Activated CD4-positive, alpha-beta T cell treated with anti-CD3 and anti-CD28 coated beads, Interleukin-2, amount 50 U/mL, for 1 hour (primary cell): ENCODE data around the gene TMED4.
A peak's percentile ranks its signal among the peaks of the same experiment; 100 is the strongest.
"Not testable (repeated sequence)": the region's sequence is repeated elsewhere in the genome, so short reads cannot be mapped to it uniquely, and the experiment has no call there.

ENCODE experiments used
- DNase-seq: peaks from one replicate; pipeline ENCODE4 v3.0.0-alpha.2; 2020

Gene TMED4

DNA sequence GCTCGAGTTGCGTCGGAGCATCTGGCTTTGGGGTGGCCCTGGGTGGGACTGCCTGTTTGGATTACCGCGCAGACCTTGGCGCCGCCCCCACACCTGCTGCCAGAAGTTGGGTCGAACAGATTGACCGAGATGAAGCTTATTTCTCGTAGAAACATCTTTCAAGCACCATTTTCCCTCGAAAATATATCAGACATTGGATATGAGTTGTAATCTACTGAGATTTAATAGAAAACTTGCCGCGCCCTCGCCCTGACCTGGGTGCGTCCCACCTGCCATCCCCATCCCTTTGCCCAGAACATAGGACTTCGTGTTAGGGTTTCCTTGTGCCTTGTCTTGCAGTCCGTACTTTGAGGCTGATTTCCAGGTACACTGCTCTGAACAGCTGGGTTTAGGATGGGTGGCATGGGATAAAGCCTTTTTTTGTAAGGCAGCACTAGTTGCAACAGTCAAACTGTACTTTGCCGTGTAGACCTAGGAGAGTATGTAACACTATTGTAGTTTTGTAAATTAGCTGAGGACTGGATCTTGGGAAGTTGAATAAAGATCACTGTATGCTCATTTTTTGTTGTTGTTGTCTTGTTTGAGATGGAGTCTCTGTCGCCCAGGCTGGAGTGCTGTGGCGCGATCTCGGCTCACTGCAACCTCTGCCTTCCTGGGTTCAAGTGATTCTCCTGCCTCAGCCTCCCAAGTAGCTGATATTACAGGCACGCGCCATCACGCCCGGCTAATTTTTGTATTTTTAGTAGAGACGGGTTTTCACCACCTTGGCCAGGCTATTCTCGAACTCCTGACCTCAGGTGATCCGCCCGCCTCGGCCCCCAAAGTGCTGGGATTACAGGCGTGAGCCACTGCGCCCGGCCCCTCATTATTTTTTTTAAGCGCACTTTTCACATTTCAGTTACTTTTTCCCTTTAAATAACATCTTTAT is 25.4 kb upstream of the TMED4 start:
- no peak for DNase-seq

DNA sequence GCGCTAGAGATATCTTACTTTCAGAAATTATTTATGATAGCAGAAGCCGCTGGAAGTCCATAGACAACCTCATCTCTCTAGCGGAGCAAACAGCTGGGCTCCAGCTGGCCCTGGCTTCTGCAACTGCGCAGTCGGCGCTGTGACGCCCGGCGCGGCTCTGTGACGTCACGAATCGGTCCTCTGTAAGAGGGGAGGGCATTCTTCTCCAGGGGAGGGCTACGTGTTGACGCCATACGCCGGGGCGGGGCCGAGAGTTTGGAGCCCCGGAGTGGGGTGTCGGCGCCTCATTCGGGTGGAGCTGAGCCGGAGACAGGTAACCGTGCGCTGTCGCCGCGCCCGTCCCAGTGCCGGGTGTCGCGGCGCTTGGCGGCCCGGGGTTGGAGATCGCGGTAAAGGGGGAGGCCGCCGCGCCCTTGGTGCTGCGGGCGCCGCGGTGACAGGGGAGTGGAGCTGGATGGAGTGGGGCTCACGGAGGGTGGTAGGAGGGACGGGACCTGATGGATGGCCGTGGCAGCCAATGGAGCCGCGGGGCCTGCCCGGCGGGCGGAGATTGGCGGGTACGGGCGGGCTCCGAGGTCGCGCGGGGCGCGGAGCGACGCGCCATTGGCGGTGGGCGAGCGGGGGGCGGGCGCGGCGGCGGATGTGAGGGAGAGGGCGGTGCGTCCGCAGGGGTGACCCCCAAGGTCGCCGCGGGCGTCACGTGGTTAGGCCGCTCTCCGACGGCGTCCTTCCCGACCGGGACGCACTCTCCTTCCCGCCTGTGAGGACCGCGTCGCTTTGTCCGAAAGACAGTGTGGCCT is 24.5 kb upstream of the TMED4 start, which contains the start of gene OGDH:
Gene OGDH (plus strand): TSS at position 287 of the 800 bp plus-strand sequence. CDS start 17,717 bp downstream, outside the sequence.
- DNase-seq, result peak; percentile 99

DNA sequence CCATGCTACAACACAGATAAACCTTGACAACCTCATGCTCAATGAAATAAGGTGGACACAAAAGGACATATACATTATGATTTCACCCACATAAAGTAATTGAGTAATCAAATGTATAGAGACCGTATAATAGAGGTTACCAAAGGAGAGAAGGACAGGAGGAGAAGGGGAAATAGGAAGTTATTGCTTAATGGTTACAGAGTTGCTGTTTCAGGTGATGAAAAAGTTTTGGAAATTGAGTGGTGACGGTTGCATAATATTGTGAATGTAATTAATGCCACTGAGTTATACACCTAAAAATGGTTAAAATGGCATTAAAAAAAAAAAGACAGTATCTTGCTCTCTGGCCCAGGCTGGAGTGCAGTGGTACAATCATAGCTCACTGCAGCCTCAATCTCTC is 22.9 kb upstream of the TMED4 start:
- DNase-seq, result no peak

DNA sequence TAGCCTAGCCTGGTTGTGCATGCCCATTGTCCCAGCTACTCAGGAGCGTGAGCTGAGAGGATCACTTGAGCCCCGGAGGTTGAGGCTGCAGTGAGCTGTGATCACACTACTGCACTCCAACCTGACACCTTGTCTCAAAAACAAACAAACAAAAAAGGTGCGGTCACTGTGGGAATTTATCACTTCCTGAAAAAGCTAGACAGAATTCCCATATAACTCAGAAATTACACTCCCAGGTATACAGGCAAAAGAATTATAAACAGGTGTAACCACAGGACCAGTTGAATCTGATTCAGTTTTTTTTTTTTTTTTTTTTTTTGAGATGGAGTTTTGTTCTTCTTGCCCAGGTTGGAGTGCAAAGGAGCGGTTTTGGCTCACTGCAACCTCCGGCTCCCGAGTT is 21.2 kb upstream of the TMED4 start:
- no peak for DNase-seq

DNA sequence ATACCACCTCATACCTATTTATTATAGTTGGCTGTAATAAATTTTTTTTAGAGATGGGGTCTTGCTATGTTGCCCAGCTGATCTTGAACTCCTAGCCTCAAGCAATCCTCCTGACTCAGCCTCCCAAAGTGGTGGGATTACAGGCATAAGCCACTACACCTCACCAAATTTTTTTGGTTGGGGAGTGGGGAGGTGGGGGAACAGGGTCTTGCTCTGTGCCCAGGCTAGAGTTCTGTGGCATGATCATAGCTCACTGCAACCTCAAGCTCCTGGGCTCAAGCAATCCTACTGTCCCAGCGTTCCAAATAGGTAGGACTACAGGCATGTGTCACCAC is 20.5 kb upstream of the TMED4 start:
- DNase-seq, result no peak

DNA sequence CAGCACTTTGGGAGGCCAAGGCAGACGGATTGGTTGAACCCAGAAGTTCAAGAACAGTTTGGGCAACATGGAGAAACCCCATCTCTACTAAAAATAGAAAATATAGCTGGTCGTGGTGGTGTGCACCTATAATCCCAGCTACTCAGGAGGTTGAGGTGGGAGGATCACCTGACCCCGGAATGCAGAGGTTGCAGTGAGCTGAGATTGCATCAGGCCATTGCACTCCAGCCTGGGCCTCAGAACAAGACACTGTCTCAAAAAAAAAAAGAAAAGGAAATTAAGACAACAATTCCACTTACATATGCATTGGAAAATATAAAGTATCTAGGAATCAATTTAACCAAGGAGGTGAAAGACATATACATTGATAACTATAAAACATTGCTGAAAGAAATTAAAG is 17.2 kb upstream of the TMED4 start:
- DNase-seq, result no peak

DNA sequence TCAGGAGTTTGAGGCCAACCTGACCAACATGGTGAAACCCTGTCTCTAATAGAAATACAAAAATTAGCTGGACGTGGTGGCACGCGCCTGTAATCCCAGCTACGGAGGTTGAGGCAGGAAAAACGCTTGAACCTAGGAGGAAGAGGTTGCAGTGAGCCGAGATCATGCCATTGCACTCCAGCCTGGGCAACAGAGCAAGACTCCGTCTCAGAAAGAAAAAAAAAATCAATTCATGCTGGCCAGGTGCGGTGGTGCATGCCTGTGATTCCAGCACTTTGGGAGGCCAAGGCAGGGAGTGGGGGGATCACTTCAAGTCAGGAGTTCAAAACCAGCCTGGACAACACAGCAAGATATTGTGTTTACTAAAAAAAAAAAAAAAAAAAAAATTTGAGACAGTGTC is 15.2 kb upstream of the TMED4 start:
- DNase-seq, result not testable (repeated sequence)

DNA sequence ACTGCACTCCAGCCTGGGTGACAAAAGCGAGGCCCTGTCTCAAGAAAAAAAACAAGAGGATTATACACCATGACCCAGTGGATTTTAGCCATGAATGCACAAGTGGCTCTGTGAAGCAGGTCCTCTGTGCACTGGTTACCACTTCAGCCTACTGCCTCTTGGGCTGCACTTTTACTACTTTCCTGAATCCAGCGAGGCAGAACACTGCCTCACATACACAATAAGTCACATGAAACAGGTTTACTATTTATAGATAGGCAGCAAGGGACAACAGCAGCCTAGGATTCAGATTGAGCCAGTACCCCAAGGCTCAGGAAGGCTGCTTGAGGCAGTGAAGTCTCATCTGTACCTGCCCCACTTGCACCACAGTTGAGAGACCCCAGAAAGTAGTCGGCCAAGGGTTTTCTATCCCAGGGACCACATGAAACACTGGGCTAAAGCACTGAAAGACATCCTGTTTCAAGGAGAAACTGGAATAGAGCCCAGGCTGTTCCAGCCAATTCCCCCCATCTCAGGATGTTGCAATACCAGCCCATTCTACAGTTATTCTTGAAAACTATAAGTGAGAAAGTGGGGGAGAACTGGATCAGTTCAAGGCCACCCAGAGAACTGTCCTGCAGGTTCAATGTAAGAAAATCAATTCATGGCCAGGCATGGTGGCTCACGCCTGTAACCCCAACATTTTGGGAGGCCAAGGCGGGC is 14.1 kb upstream of the TMED4 start:
- no peak for DNase-seq

DNA sequence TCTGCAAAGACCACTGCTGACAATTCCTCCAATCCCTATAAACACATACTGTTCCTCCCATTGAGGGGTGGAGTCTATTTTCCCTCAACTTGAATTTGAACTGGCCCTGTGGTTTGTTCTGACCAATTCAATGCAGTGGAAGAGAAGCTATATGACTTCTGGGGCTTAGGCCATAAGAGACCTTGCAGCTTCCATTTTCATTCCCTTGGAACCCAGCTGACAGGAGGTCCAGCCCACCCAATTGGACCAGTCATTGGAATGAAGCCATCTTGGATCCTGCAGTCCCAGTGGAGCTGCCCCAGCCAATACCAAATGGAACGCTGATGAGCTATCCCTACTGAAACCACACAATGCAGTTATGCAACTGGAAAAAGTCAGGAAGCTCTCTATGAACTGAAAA is 8.9 kb upstream of the TMED4 start:
- DNase-seq, result no peak

DNA sequence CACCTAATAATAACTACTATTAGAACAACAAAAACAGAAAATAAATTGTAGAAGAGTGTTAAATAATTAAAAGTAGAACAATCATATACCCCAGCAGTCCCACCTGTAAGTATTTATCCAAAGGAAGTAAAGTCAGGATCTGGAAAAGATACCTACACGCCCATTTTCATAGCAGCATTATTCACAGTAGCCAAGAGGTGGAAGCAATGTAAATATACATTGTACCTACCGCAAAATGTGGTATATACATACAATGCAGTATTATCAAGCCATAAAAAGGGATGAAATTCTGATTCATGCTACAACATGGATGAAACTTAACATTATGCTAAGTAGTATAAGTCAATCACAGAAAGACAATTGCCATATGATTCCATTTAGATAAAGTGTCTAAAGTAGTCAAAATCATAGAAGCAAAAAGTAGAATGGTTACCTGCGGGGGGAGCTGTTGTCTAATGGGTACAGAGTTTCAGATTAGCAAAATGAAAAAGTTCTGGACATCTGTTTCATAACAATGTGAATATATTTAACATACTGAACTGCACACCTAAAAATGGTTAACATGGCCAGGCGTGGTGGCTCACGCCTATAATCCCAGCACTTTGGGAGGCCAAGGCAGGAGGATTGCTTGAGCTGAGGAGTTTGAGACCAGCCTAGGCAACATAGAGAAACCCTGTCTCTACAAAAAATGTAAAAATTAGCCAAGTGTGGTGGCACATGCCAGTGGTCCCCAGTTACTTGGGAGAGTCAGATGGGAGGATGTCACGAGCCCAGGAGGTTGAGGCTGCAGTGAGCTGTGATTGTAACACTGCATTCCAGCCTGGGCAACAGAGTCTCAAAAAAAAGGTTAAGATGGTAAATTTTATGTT is 6.0 kb upstream of the TMED4 start:
- peak; percentile 61 for DNase-seq

DNA sequence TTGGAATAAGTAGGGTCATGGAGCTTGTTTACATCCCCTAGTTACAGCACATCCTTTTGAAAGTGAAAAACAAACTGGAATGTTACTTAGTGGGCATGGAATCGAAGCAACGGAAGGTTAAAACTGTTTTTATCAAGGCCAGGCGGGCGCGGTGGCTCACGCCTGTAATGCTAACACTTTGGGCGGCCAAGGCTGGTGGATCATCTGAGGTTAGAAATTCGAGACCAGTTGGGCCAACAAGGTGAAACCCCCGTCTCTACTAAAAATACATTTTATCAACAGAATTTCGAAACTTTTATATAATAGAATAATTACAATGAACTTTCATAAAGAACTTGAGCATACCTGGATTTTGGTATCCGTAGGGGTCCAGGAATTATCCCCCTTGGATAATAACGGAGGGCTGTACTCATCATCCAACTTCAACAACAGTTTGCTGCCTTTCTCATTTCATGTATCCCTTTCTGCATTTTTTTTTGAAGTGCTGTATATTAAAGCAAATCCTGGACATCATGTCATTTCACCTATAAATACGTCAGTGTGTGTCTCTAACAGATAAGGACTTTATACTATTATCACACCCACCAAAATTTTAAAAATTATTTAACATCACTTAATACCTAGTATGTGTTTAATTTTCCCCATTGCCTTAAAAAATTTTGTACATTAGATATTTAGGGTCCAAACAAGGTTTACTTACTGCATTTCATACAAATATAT is 1.3 kb upstream of the TMED4 start:
- DNase-seq, result no peak

DNA sequence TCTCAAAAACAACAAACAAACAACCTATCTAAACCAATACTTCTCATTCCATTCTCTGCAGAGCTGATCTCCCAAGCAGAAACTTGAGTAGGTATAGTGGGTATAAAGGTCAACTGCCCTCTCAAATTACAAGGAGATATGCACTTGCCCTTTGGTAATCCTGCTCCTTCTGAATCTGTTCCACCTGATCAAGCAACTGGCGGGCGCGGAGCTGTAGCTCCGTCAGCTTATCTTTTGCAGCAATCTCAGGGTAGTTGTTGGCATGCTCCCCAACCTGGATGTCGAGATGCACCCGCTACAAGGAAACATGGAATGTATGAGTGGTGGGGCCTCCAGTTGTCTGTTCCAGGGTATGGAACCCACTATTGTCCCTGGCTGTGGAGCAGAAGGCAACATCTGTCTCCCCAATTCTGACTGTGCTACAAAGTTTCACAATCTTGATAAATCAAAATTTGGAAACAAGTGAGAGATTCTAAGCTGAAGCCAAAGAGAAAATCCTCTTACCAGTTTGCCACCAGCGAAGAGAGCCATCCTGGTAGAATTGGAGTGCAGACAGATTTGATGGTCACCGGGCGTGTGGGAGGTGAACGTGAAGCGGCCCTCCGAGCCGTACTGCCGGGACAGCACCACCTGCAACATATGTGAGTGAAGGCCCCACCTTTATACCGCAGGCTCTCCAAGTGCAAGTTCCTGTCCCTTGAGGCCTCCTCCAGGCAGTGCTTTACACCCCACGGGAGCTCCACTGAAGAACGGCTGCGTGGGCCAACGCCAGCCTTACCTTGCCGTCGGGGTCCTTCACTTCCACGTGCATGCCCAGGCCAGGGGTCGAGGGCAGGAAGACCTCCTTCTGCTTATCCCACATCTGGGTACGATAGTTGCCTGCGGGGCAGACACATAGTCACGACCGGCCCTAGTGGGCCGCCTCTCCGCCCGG is 819 bp downstream of the TMED4 start:
- DNase-seq, result peak; percentile 40

DNA sequence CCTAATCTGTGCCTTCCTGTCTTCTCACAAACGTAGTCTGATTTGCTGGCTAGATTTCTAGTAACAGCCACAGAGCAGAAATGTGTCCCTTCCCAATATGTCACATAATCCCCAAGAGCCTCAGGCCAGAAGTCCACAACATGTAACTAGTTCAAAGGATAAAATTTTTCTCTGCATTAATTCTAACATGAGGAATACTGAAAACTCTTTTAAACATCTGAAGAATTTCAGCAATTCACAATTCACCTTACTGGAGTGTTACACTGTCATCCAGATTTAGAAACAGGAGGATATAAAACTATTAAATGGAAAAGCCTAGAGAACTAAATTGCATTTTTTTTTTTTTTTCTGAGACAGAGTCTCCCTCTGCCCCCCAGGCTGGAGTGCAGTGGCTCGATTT is 5.8 kb downstream of the TMED4 start:
- no peak for DNase-seq

DNA sequence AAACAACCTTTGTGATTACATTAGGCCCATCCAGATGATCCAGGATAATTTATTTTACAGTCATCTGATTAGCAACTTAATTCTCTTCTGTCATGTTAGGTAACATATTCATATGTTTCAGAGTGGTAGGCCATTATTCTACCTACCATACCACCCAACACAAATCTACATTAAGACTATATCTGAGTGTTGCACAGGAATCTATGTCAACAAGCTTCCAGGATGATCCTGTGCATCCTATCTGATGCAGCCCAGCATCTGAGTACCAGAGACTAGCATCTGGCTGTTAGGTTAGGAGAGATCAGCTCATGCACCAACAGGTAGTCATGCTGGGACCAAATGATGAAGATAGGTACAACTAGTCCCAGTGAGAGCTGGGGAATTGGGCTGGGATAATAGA is 7.0 kb downstream of the TMED4 start:
- no peak for DNase-seq

DNA sequence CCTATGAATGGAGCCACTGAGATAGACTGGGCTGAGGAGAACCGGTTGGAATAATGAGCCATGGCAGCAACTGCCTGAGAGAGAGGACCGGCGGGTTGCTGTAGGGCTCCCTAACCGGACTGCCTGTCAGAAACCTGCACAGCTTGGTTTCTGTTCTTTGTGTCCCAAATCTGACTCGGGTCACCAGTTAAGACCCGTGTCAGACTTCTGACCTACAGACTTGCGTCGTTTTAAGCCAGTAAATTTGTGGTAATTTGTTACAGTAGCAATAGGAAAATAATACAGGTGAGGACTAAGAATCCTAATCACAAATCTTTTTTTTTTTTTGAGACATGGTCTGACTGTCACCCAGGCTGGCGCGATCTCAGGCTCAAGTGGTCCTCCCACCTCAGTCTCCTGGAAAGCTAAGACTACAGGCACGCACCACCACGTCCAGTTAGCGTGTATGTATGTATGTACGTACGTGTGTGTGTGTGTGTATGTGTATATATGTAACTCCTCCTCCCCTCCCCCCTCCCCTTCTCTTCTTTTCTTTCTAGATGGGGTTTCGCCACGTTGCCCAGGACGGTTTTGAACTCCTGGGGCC is 7.7 kb downstream of the TMED4 start:
- peak; percentile 8 for DNase-seq

DNA sequence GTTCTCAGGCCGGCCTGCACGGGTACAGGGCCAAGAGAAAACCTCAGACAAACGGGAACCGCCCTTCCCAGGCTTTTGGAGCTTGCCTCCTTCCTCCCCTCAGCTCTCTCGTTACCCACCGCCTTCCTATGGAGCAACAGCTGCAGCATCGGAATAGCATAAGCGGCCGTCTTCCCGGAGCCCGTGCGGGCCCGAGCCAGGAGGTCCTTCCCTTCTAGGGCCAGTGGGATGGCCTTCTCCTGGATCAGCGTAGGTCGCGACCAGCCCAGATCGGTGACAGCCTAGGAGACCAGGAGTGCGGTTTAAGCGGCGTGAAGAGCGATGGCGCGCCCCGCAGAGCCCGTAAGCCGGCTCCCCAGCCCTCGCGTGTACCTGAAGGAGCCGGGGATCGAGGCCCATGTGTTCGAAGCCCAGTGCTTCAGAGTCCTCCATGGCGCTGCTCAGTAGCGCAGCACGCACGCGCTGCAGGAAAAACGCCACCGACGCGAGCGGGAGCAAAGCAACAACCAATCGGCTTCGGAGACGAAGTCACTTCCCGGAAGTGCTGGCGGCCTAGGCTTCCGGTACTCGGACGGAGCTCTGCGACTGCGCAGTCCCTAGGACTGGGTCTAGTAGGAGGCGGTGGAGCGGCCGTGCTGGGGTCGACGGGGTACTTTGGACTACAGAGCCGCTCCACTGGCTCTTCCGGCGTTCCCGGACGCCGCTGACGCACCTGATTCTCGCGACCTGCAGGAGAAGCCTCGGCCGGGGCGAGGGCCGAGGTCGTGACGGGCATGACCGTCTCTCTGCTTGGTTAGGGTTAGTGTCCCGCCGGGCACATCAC is 8.4 kb downstream of the TMED4 start, which contains the start of gene DDX56:
Gene DDX56 (minus strand): TSS at position 445 of the 823 bp plus-strand sequence. CDS start 13 bp downstream, at position 432.
- peak; percentile 91 for DNase-seq

DNA sequence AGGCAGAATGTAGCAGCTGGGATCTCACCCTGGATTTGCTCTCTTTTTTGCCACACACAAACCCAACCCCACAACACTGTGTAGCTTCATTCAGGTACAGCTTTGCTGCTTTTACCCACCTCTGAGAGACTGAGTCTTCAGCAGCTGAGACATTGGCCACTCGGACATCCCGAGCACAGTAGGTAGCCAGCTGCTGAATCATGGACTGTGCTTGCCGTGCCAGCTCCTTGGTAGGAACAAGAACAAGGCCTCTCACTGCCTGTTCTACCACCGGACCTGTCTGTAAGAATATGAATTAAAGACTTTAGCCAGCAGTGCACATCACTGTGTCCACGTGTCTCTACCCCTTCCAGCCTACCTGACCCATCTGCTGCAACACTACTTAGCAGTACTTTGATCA is 9.3 kb downstream of the TMED4 start:
- DNase-seq, result no peak

DNA sequence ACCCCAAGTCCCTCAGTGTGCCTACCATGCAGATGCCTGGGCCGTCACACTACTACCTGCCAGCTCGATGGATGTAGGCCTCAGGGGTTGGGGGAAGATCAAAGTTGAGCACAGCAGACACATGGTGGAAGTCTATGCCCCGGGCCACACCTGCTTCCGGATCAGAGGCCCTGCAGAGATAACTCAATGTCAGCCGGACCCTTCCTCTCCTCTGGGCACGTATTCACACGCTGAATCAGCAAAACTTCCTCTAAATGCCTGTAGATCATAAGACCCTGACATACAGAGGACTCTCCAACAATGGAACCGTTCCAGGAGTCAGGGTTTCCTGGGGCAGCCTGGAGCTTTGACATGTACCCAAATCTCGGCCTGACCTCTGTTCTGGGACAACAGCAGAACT is 12.1 kb downstream of the TMED4 start:
- DNase-seq, result no peak
